GM12801 (cell line): ENCODE data around the gene HLA-DQA2.

ENCODE experiments used
- CTCF ChIP-seq: IDR thresholded peaks from one replicate; pipeline ENCODE4 v1.5.1; 2011; ENCODE audit warnings: control low read depth; ENCODE audit not compliant: insufficient read length; ENCODE audit errors: extremely low read depth

The HLA-DQA2 gene

GRCh38 chr6:32741031-32741960 lies at the start of gene HLA-DQA2:
TSS of gene HLA-DQA2 (plus strand) at chr6:32741391. CDS start at chr6:32741444, 53 bp downstream.
- TF ChIP-seq CTCF: no peak

- no peak for TF ChIP-seq CTCF
Observed at GRCh38 chr6:32692019-32692418, 49.2 kb upstream of the HLA-DQA2 start.

- no peak for TF ChIP-seq CTCF
Observed at GRCh38 chr6:32697031-32697430, 44.2 kb upstream of the HLA-DQA2 start.

GRCh38 chr6:32700391-32701040 lies 40.7 kb upstream of the HLA-DQA2 start:
- no peak for TF ChIP-seq CTCF

- no peak for TF ChIP-seq CTCF
Observed at GRCh38 chr6:32703347-32703746, 37.8 kb upstream of the HLA-DQA2 start.

- TF ChIP-seq CTCF: no peak
Observed at GRCh38 chr6:32709625-32710024, 31.6 kb upstream of the HLA-DQA2 start.

GRCh38 chr6:32713241-32713640 lies 27.9 kb upstream of the HLA-DQA2 start:
- TF ChIP-seq CTCF: no peak
